GM12878 (cell line): ENCODE measurements around the gene OTULINL. TPM values are rescaled to one million over a fixed set of nuclear protein-coding genes. Genes with fewer than 3 reads are reported as not detected.

Experiments
- ATAC-seq: fragments of 200-7000 bp; cut with Tn5 transposase; 3 replicates; pipeline ENCODE4 v1.9.1; 2020; ENCODE audit warnings: mild to moderate bottlenecking, moderate library complexity
- BruUV-seq: library from RNA; stranded (reverse); fragments of 400-500 nt; replicated peaks from 2 replicates; lab custom pipeline; 2021; lab: Mats Ljungman, UMichigan
- CTCF ChIA-PET: fragments of 300-600 bp; sonication (Branson Sonifier 250); formaldehyde crosslinking; extraction: SDS; loops from one replicate; lab custom pipeline; 2021; ENCODE audit warnings: inconsistent platforms; lab: Yijun Ruan, JAX
- POLR2A ChIA-PET: fragments of 350-600 bp; formaldehyde crosslinking; extraction: SDS; loops from one replicate; lab custom pipeline; 2021; ENCODE audit warnings: inconsistent platforms; lab: Charles Lee
- RAD21 ChIA-PET: fragments of 300-600 bp; sonication (Branson Sonifier 250); formaldehyde crosslinking; loops from one replicate; lab custom pipeline; 2023; ENCODE audit warnings: antibody characterized with exemption; ENCODE audit not compliant: unreplicated experiment; lab: Charles Lee
- SMC1A ChIA-PET: fragments of 300-600 bp; sonication (Branson Sonifier 250); formaldehyde crosslinking; loops from one replicate; lab custom pipeline; 2023; ENCODE audit not compliant: unreplicated experiment, uncharacterized antibody; lab: Charles Lee
- DNase-seq: peaks from one replicate; pipeline ENCODE4 v3.0.0-alpha.2; 2011; ENCODE audit warnings: low read depth, low spot score
- FAIRE-seq: peaks from 3 replicates; lab custom pipeline; 2011; peaks lifted over from hg19 to GRCh38; lab: Jason Lieb, UNC
- H2AFZ ChIP-seq: 2 replicates; pipeline ENCODE4 v1.6.0; 2011; ENCODE audit warnings: low read depth, low read length, control low read depth; ENCODE audit not compliant: control insufficient read depth
- H3K27ac ChIP-seq: 2 replicates; pipeline ENCODE4 v1.5.1; 2011; ENCODE audit warnings: control low read depth; ENCODE audit not compliant: control insufficient read depth, insufficient read depth
- H3K27me3 ChIP-seq, 2 experiments: replicated peaks in 1 of 2; 2 replicates each; pipeline versions ENCODE4 v1.6.0 to v1.6.1; 2011; ENCODE audit warnings: low read length in 1 of 2; ENCODE audit not compliant: control insufficient read depth in 2 of 2, insufficient read depth in 2 of 2
- H3K36me3 ChIP-seq, 2 experiments: 2 replicates each; pipeline ENCODE4 v1.5.1; 2011; ENCODE audit warnings: low read length in 1 of 2; ENCODE audit not compliant: control insufficient read depth in 2 of 2, insufficient read depth in 2 of 2
- H3K4me1 ChIP-seq: 2 replicates; pipeline ENCODE4 v1.6.1; 2011; ENCODE audit warnings: mild to moderate bottlenecking, low read length, moderate library complexity, mixed read lengths; ENCODE audit not compliant: control insufficient read depth, insufficient read depth
- H3K4me2 ChIP-seq: 2 replicates; pipeline ENCODE4 v1.6.0; 2011; ENCODE audit warnings: control low read depth; ENCODE audit not compliant: control insufficient read depth, insufficient read depth
- H3K4me3 ChIP-seq: fragments of 200-600 bp; sonication (generic); 2 replicates; pipeline ENCODE4 v1.5.1; 2016
- H3K79me2 ChIP-seq: 2 replicates; pipeline ENCODE4 v1.6.0; 2011; ENCODE audit warnings: low read length; ENCODE audit not compliant: control insufficient read depth, insufficient read depth
- H3K9ac ChIP-seq: 2 replicates; pipeline ENCODE4 v1.8.0; 2011; ENCODE audit warnings: low read length, control low read depth, mixed read lengths; ENCODE audit not compliant: control insufficient read depth, insufficient read depth
- H3K9me3 ChIP-seq: replicated peaks from 3 replicates; pipeline ENCODE4 v1.5.1; 2011; ENCODE audit warnings: mild to moderate bottlenecking, low read length; ENCODE audit not compliant: control insufficient read depth, insufficient read depth
- H4K20me1 ChIP-seq: 2 replicates; pipeline ENCODE4 v1.6.0; 2011; ENCODE audit not compliant: control insufficient read depth, insufficient read depth
- BRCA1 ChIP-seq: IDR thresholded peaks from 2 replicates; pipeline ENCODE4 v1.6.1; 2011; ENCODE audit warnings: low read depth, low read length, improper control_type of control experiment
- ETV6 ChIP-seq, 2 experiments: fragments of 450-650 bp in 1 of 2; IDR thresholded peaks in 1 of 2; conservative IDR thresholded peaks in 1 of 2; 2 replicates each; pipeline ENCODE4 v1.6.1; 2014; ENCODE audit warnings: antibody characterized with exemption in 1 of 2, borderline replicate concordance in 1 of 2, low read depth in 1 of 2, mild to moderate bottlenecking in 1 of 2, moderate library complexity in 1 of 2
- HDGF ChIP-seq: fragments of 450-650 bp; IDR thresholded peaks from 2 replicates; pipeline ENCODE4 v1.6.1; 2016; ENCODE audit warnings: antibody characterized with exemption
- MYB ChIP-seq: fragments of 150-350 bp; IDR thresholded peaks from 2 replicates; pipeline ENCODE4 v1.6.1; 2014; ENCODE audit warnings: mild to moderate bottlenecking, low read depth, low read length, borderline replicate concordance
- NBN ChIP-seq: fragments of 450-650 bp; IDR thresholded peaks from 2 replicates; pipeline ENCODE4 v1.6.1; 2016
- NR2C1 ChIP-seq: fragments of 450-650 bp; IDR thresholded peaks from 2 replicates; pipeline ENCODE4 v1.6.1; 2017; ENCODE audit warnings: antibody characterized with exemption, mild to moderate bottlenecking, moderate library complexity
- PBX3 ChIP-seq: IDR thresholded peaks from 2 replicates; pipeline ENCODE4 v1.6.1; 2011; ENCODE audit warnings: mild to moderate bottlenecking, low read depth, low read length, moderate library complexity; ENCODE audit not compliant: insufficient replicate concordance
- RFX5 ChIP-seq: IDR thresholded peaks from 2 replicates; pipeline ENCODE4 v1.6.1; 2011; ENCODE audit warnings: low read depth, low read length, improper control_type of control experiment
- STAT1 ChIP-seq: fragments of 450-650 bp; conservative IDR thresholded peaks from 2 replicates; pipeline ENCODE4 v1.6.1; 2014; ENCODE audit warnings: antibody characterized with exemption, mild to moderate bottlenecking
- TAF1 ChIP-seq: IDR thresholded peaks from 2 replicates; pipeline ENCODE4 v1.6.1; 2011; ENCODE audit warnings: mild to moderate bottlenecking, low read depth, low read length, borderline replicate concordance
- TCF12 ChIP-seq: IDR thresholded peaks from 2 replicates; pipeline ENCODE4 v1.6.1; 2011; ENCODE audit warnings: low read depth, mild to moderate bottlenecking, low read length
- ZNF217 ChIP-seq: fragments of 450-650 bp; IDR thresholded peaks from 2 replicates; pipeline ENCODE4 v1.6.1; 2017; ENCODE audit warnings: antibody characterized with exemption, mild to moderate bottlenecking
- ZNF622 ChIP-seq: fragments of 450-650 bp; IDR thresholded peaks from 2 replicates; pipeline ENCODE4 v1.6.1; 2017; ENCODE audit warnings: mild to moderate bottlenecking, inconsistent platforms
- ZZZ3 ChIP-seq: IDR thresholded peaks from 2 replicates; pipeline ENCODE4 v1.6.1; 2011; ENCODE audit warnings: low read depth; ENCODE audit not compliant: control insufficient read depth, insufficient read length
- WGBS: methylation state at CpG from one replicate; pipeline ENCODE4 v1.1.6; 2016; ENCODE audit warnings: low lambda C conversion rate; ENCODE audit not compliant: insufficient replicate concordance, insufficient coverage; ENCODE audit errors: missing lambda C conversion rate; 5-methylcytosine and 5-hydroxymethylcytosine counted together
- in situ Hi-C: fragments of 300-500 bp; cut with MboI; formaldehyde crosslinking; loops from 9 replicates; pipeline ENCODE4 v1.14.3; 2018; ENCODE audit warnings: mixed read lengths
- intact Hi-C: fragments of 100-400 bp; cut with micrococcal nuclease; formaldehyde crosslinking; loops from one replicate; pipeline ENCODE4 v1.14.2; 2022; ENCODE audit not compliant: unreplicated experiment
- polyA plus RNA-seq, 11 experiments: library from polyadenylated mRNA; depleted of rRNA in 4 of 11; unstranded in 6 of 11; stranded (reverse) in 5 of 11; fragments of >200 nt; fragmentation: Nextera tagmentation in 4 of 11; fragmentation: Illumina TruSeq in 1 of 11; extraction: Ambion mirVana in 4 of 11; extraction: Trizol in 1 of 11; gene quantifications; 1 replicate in 1 of 11; 2 replicates in 10 of 11; pipeline versions ENCODE4 v1.2.1 to v1.2.3, GENCODE V29; 2011 to 2016; ENCODE audit warnings: inconsistent platforms in 2 of 11, missing spikeins in 2 of 11, low read depth in 1 of 11
- total RNA-seq, 4 experiments: library from RNA; depleted of rRNA in 3 of 4; stranded (reverse); fragments of >200 nt in 3 of 4; fragmentation: Illumina TruSeq in 1 of 4; extraction: Trizol in 1 of 4; gene quantifications; 2 replicates each; pipeline versions ENCODE4 v1.2.1 to v1.2.3, GENCODE V29; 2013 to 2021

OTULINL gene
- total and polyA plus RNA-seq, 10 of the 15 experiments (the other 5 are each of a cell fraction or from before 2014, with no cell fraction given), result 0.60 to 4.7 (median 1.8) TPM

- CTCF ChIA-PET, result no interaction called here
- H4K20me1 ChIP-seq, result no peaks in the 10 kb centered on the region
- no peak overlapping the region for H3K4me2 ChIP-seq
- TF ChIP-seq TCF12 (no peak), NR2C1 (no peak), PBX3 (no peak), ZZZ3 (no peak), RFX5 (no peak), MYB (no peak), STAT1 (no peak), ZNF217 (no peak), ZNF622 (no peak), TAF1 (no peak), HDGF (no peak), BRCA1 (no peak), NBN (no peak), ETV6 (conservative IDR thresholded peaks at IDR 0.05 in 1 of 2, IDR thresholded peaks at IDR 0.05 in 1 of 2; ENCODE audit: borderline replicate concordance in 1 of 2, low read depth in 1 of 2) (no peak)
- ATAC-seq (no peak), FAIRE-seq (no peak), DNase-seq (no peak)
- no peaks in the 10 kb centered on the region for H3K4me1 ChIP-seq
- H3K9me3 ChIP-seq, result no peaks in the 10 kb centered on the region; the same call in 2 of the 3 replicates
- no peak overlapping the region for H3K4me3 ChIP-seq
- no peak overlapping the region for H3K9ac ChIP-seq
- intact Hi-C loops, result no loop called here
- H3K79me2 ChIP-seq, result no peaks in the 10 kb centered on the region
- SMC1A ChIA-PET, result interaction anchor here (0.6 to 1.4 kb wide), 2 partner anchors 88 to 313 kb away, joined by 3 read pairs; no protein-coding TSS in a partner anchor
- no peak overlapping the region for H2AFZ ChIP-seq
- H3K27ac ChIP-seq, result no peak overlapping the region
- peaks cover 4 to 5% of the 10 kb centered on the region in 2 experiments; a peak in 2 of 4 replicates for H3K27me3 ChIP-seq
- POLR2A ChIA-PET, result no interaction called here
- 44% methylated on average over 7 of the region's 7 CpGs for WGBS
- BruUV-seq, result no TSS peak
- no peaks in the 10 kb centered on the region for H3K36me3 ChIP-seq
- in situ Hi-C loops, result no loop called here
- RAD21 ChIA-PET, result no interaction called here
Observed at GRCh38 chr5:14579246-14579645, 2.3 kb upstream of the OTULINL start.
